ENCODE data around the gene SMCO2.

- TF ChIP-seq PHF8 (IDR thresholded peaks at IDR 0.05; ENCODE audit: borderline replicate concordance, low read length) (no peak), POLR2A (conservative IDR thresholded peaks at IDR 0.05) (no peak), ZNF561 (CRISPR knock-in tag; conservative IDR thresholded peaks at IDR 0.05) (no peak), FOXM1 (IDR thresholded peaks at IDR 0.05; ENCODE audit: low read depth) (no peak), FOXM1 (CRISPR knock-in tag; IDR thresholded peaks at IDR 0.05; ENCODE audit: low read depth) (no peak), ETV5 (CRISPR knock-in tag; IDR thresholded peaks at IDR 0.05; ENCODE audit: low read depth) (no peak), CTCF (IDR thresholded peaks at IDR 0.05 in 2 of 3, conservative IDR thresholded peaks at IDR 0.05 in 1 of 3; ENCODE audit: insufficient read depth in 2 of 3, low read depth in 1 of 3, low read length in 3 of 3) (no peak), EGR1 (conservative IDR thresholded peaks at IDR 0.05) (no peak)
These were observed 9.8 kb upstream of the SMCO2 start for GRCh38 chr12:27436768-27437167.

All from K562 (cell line).